ENCODE measurements around the gene TCP1.
"Not testable (repeated sequence)": the region's sequence is repeated elsewhere in the genome, so short reads cannot be mapped to it uniquely, and the experiment has no call there.

TCP1 gene

GRCh38 chr6:159817951-159818739 lies 28.7 kb upstream of the TCP1 start:
- no peak for TF ChIP-seq CTCF (IDR thresholded peaks at IDR 0.05; ENCODE audit: poor library complexity, severe bottlenecking)
- H3K4me1 ChIP-seq (ENCODE audit: insufficient read depth, poor library complexity, severe bottlenecking) = no peaks in the 10 kb centered on the region
- H3K27ac ChIP-seq (ENCODE audit: poor library complexity, severe bottlenecking) = no peak overlapping the region
- ATAC-seq (ENCODE audit: low read depth) (no peak), DNase-seq (ENCODE audit: low spot score) (no peak)
- no peaks in the 10 kb centered on the region for H3K36me3 ChIP-seq (ENCODE audit: low read depth)
- H3K4me3 ChIP-seq (ENCODE audit: severe bottlenecking) = no peak overlapping the region
- no peaks in the 10 kb centered on the region for H3K9me3 ChIP-seq (ENCODE audit: severe bottlenecking)
- no peaks in the 10 kb centered on the region for H3K27me3 ChIP-seq (ENCODE audit: insufficient read depth, poor library complexity, severe bottlenecking)

GRCh38 chr6:159816775-159817174 lies 27.4 kb upstream of the TCP1 start:
- not testable (repeated sequence) for ATAC-seq (ENCODE audit: low read depth); H3K4me1 ChIP-seq (ENCODE audit: insufficient read depth, poor library complexity, severe bottlenecking); H3K36me3 ChIP-seq (ENCODE audit: low read depth); DNase-seq (ENCODE audit: low spot score); H3K4me3 ChIP-seq (ENCODE audit: severe bottlenecking); H3K27me3 ChIP-seq (ENCODE audit: insufficient read depth, poor library complexity, severe bottlenecking); H3K27ac ChIP-seq (ENCODE audit: poor library complexity, severe bottlenecking); H3K9me3 ChIP-seq (ENCODE audit: severe bottlenecking)

GRCh38 chr6:159815410-159815809 lies 26.0 kb upstream of the TCP1 start:
- Histone ChIP-seq H3K36me3 (ENCODE audit: low read depth) (no peaks in the 10 kb centered on the region), H3K4me1 (ENCODE audit: insufficient read depth, poor library complexity, severe bottlenecking) (no peaks in the 10 kb centered on the region), H3K27me3 (ENCODE audit: insufficient read depth, poor library complexity, severe bottlenecking) (no peaks in the 10 kb centered on the region), H3K4me3 (ENCODE audit: severe bottlenecking) (no peak overlapping the region), H3K27ac (ENCODE audit: poor library complexity, severe bottlenecking) (no peak overlapping the region), H3K9me3 (ENCODE audit: severe bottlenecking) (no peaks in the 10 kb centered on the region)
- ATAC-seq (ENCODE audit: low read depth) (no peak), DNase-seq (ENCODE audit: low spot score) (no peak)
- no peak for TF ChIP-seq CTCF (IDR thresholded peaks at IDR 0.05; ENCODE audit: poor library complexity, severe bottlenecking)

GRCh38 chr6:159813781-159814180 lies 24.4 kb upstream of the TCP1 start:
- no peak for TF ChIP-seq CTCF (IDR thresholded peaks at IDR 0.05; ENCODE audit: poor library complexity, severe bottlenecking)
- H3K27ac ChIP-seq (ENCODE audit: poor library complexity, severe bottlenecking) = no peak overlapping the region

GRCh38 chr6:159809149-159809548 lies 19.7 kb upstream of the TCP1 start:
- no peaks in the 10 kb centered on the region for H3K27me3 ChIP-seq (ENCODE audit: insufficient read depth, poor library complexity, severe bottlenecking)
- H3K4me3 ChIP-seq (ENCODE audit: severe bottlenecking) = no peak overlapping the region
- DNase-seq (ENCODE audit: low spot score) = no peak
- no peak for ATAC-seq (ENCODE audit: low read depth)
- H3K4me1 ChIP-seq (ENCODE audit: insufficient read depth, poor library complexity, severe bottlenecking) = peaks cover 5% of the 10 kb centered on the region
- no peak for TF ChIP-seq CTCF (IDR thresholded peaks at IDR 0.05; ENCODE audit: poor library complexity, severe bottlenecking)
- no peaks in the 10 kb centered on the region for H3K9me3 ChIP-seq (ENCODE audit: severe bottlenecking)
- H3K27ac ChIP-seq (ENCODE audit: poor library complexity, severe bottlenecking) = no peak overlapping the region
- peaks cover 8% of the 10 kb centered on the region for H3K36me3 ChIP-seq (ENCODE audit: low read depth)

More at GRCh38 chr6:159813781-159814180, 24.4 kb upstream of the TCP1 start:
- no peaks in the 10 kb centered on the region for H3K9me3 ChIP-seq (ENCODE audit: severe bottlenecking)
- DNase-seq (ENCODE audit: low spot score) (no peak), ATAC-seq (ENCODE audit: low read depth) (no peak)
- no peaks in the 10 kb centered on the region for H3K4me1 ChIP-seq (ENCODE audit: insufficient read depth, poor library complexity, severe bottlenecking)
- H3K4me3 ChIP-seq (ENCODE audit: severe bottlenecking) = no peak overlapping the region
- H3K27me3 ChIP-seq (ENCODE audit: insufficient read depth, poor library complexity, severe bottlenecking) = no peaks in the 10 kb centered on the region
- no peaks in the 10 kb centered on the region for H3K36me3 ChIP-seq (ENCODE audit: low read depth)
